HepG2 (cell line): Measurements from ENCODE around the gene TMEM114. TPM values are rescaled to one million over a fixed set of nuclear protein-coding genes. Genes with fewer than 3 reads are reported as not detected.

ENCODE experiments used
- AHDC1 ChIP-seq: sonication (generic); formaldehyde crosslinking; IDR thresholded peaks from 2 replicates; pipeline ENCODE4 v1.5.1; 2020; ENCODE audit warnings: mild to moderate bottlenecking, missing genetic modification reagents, borderline replicate concordance
- GATAD2A ChIP-seq: IDR thresholded peaks from 2 replicates; pipeline ENCODE4 v1.6.1; 2016
- HOXA5 ChIP-seq: sonication (generic); formaldehyde crosslinking; IDR thresholded peaks from 2 replicates; pipeline ENCODE4 v1.4.0; 2020; ENCODE audit warnings: missing genetic modification reagents
- SALL1 ChIP-seq: sonication (generic); formaldehyde crosslinking; IDR thresholded peaks from 2 replicates; pipeline ENCODE4 v1.8.0; 2022; ENCODE audit warnings: mild to moderate bottlenecking, missing genetic modification reagents
- YEATS4 ChIP-seq: sonication (generic); formaldehyde crosslinking; IDR thresholded peaks from 2 replicates; pipeline ENCODE4 v1.4.0; 2020; ENCODE audit warnings: missing genetic modification reagents, borderline replicate concordance
- ZBTB34 ChIP-seq: sonication (generic); formaldehyde crosslinking; IDR thresholded peaks from 2 replicates; pipeline ENCODE4 v1.8.0; 2022; ENCODE audit warnings: mild to moderate bottlenecking, missing genetic modification reagents
- ZNF143 ChIP-seq: sonication (generic); formaldehyde crosslinking; IDR thresholded peaks from 2 replicates; pipeline ENCODE4 v1.4.0; 2020; ENCODE audit warnings: missing genetic modification reagents
- ZNF253 ChIP-seq: sonication (generic); formaldehyde crosslinking; IDR thresholded peaks from 2 replicates; pipeline ENCODE4 v1.8.0; 2022; ENCODE audit warnings: mild to moderate bottlenecking, missing genetic modification reagents, borderline replicate concordance
- ZNF354B ChIP-seq: sonication (generic); formaldehyde crosslinking; IDR thresholded peaks from 2 replicates; pipeline ENCODE4 v1.8.0; 2022; ENCODE audit warnings: mild to moderate bottlenecking, missing genetic modification reagents
- ZNF710 ChIP-seq: sonication (generic); formaldehyde crosslinking; IDR thresholded peaks from 2 replicates; pipeline ENCODE4 v1.5.0; 2020; ENCODE audit warnings: mild to moderate bottlenecking, missing genetic modification reagents, borderline replicate concordance
- ZNF776 ChIP-seq: sonication (generic); formaldehyde crosslinking; IDR thresholded peaks from 2 replicates; pipeline ENCODE4 v1.4.0; 2020; ENCODE audit warnings: mild to moderate bottlenecking, missing genetic modification reagents
- polyA plus RNA-seq, 8 experiments: library from polyadenylated mRNA; depleted of rRNA in 3 of 8; stranded (reverse) in 7 of 8; unstranded in 1 of 8; fragments of >200 nt; fragmentation: Illumina TruSeq in 4 of 8; extraction: Trizol in 4 of 8; gene quantifications; 2 replicates each; pipeline versions ENCODE4 v1.2.1 to v1.2.3, GENCODE V29; 2011 to 2016; ENCODE audit warnings: low read depth in 4 of 8, missing spikeins in 1 of 8, mixed read lengths in 1 of 8; ENCODE audit not compliant: insufficient read depth in 1 of 8
- total RNA-seq, 5 experiments: library from RNA; depleted of rRNA; stranded (reverse); fragments of >200 nt; fragmentation: Illumina TruSeq; extraction: Trizol; gene quantifications; 2 replicates each; pipeline ENCODE4 v1.2.3, GENCODE V29; 2016; ENCODE audit warnings: low read depth in 1 of 5
- TF ChIP-seq, protein P1 (sequence below): sonication (generic); formaldehyde crosslinking; IDR thresholded peaks from 2 replicates; pipeline ENCODE4 v1.5.1; 2020; ENCODE audit warnings: mild to moderate bottlenecking, missing genetic modification reagents, moderate library complexity
- TF ChIP-seq, protein P2 (sequence below), 2 experiments: fragments of 450-650 bp in 1 of 2; sonication (generic) in 1 of 2; formaldehyde crosslinking; IDR thresholded peaks; 2 replicates each; pipeline versions ENCODE4 v1.5.0 to v1.8.0; 2020 to 2022; ENCODE audit warnings: mild to moderate bottlenecking in 1 of 2, missing genetic modification reagents in 1 of 2

TMEM114 gene
- total and polyA plus RNA-seq, 2 of the 13 experiments (the other 11 are each of a cell fraction or from before 2014, with no cell fraction given), result not detected

GRCh38 chr16:8552487-8553221, 37.7 kb downstream of the TMEM114 start (continued):
- TF ChIP-seq, protein P1, sequence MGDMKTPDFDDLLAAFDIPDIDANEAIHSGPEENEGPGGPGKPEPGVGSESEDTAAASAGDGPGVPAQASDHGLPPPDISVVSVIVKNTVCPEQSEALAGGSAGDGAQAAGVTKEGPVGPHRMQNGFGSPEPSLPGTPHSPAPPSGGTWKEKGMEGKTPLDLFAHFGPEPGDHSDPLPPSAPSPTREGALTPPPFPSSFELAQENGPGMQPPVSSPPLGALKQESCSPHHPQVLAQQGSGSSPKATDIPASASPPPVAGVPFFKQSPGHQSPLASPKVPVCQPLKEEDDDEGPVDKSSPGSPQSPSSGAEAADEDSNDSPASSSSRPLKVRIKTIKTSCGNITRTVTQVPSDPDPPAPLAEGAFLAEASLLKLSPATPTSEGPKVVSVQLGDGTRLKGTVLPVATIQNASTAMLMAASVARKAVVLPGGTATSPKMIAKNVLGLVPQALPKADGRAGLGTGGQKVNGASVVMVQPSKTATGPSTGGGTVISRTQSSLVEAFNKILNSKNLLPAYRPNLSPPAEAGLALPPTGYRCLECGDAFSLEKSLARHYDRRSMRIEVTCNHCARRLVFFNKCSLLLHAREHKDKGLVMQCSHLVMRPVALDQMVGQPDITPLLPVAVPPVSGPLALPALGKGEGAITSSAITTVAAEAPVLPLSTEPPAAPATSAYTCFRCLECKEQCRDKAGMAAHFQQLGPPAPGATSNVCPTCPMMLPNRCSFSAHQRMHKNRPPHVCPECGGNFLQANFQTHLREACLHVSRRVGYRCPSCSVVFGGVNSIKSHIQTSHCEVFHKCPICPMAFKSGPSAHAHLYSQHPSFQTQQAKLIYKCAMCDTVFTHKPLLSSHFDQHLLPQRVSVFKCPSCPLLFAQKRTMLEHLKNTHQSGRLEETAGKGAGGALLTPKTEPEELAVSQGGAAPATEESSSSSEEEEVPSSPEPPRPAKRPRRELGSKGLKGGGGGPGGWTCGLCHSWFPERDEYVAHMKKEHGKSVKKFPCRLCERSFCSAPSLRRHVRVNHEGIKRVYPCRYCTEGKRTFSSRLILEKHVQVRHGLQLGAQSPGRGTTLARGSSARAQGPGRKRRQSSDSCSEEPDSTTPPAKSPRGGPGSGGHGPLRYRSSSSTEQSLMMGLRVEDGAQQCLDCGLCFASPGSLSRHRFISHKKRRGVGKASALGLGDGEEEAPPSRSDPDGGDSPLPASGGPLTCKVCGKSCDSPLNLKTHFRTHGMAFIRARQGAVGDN, result peak; percentile 25; the same call in 1 of the 2 replicates
- TF ChIP-seq ZNF354B (CRISPR knock-in tag), result no peak
- TF ChIP-seq ZNF253, result no peak
- TF ChIP-seq HOXA5 (CRISPR knock-in tag), result peak; percentile 38; the same call in 1 of the 2 replicates
- 0 out of 2 replicates have a peak, but pooled peaks have one; percentile 46 for TF ChIP-seq YEATS4
- TF ChIP-seq, protein P2, sequence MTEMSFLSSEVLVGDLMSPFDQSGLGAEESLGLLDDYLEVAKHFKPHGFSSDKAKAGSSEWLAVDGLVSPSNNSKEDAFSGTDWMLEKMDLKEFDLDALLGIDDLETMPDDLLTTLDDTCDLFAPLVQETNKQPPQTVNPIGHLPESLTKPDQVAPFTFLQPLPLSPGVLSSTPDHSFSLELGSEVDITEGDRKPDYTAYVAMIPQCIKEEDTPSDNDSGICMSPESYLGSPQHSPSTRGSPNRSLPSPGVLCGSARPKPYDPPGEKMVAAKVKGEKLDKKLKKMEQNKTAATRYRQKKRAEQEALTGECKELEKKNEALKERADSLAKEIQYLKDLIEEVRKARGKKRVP (CRISPR knock-in tag; IDR thresholded peaks at IDR 0.05), result no peak
- peak; percentile 48; the same call in 1 of the 2 replicates for TF ChIP-seq ZNF143
- TF ChIP-seq ZNF710, result no peak; the same call in 1 of the 2 replicates
- no peak for TF ChIP-seq ZNF776 (CRISPR knock-in tag)
- 0 out of 2 replicates have a peak, but pooled peaks have one; percentile 18 for TF ChIP-seq AHDC1
- peak; percentile 83 for TF ChIP-seq SALL1 (CRISPR knock-in tag)
- TF ChIP-seq GATAD2A, result peak; percentile 64
- 0 out of 2 replicates have a peak, but pooled peaks have one; percentile 27 for TF ChIP-seq ZBTB34 (CRISPR knock-in tag)
